Amygdala (tissue), 56 donors: ENCODE results near the gene LMAN2L.
A peak's percentile ranks its signal among the peaks of the same experiment; 100 is the strongest.

Experiments used
- DNase-seq, 56 donors: peaks; one replicate each; lab custom pipeline; 2025; lab: John Stamatoyannopoulos, UW

LMAN2L gene

DNA sequence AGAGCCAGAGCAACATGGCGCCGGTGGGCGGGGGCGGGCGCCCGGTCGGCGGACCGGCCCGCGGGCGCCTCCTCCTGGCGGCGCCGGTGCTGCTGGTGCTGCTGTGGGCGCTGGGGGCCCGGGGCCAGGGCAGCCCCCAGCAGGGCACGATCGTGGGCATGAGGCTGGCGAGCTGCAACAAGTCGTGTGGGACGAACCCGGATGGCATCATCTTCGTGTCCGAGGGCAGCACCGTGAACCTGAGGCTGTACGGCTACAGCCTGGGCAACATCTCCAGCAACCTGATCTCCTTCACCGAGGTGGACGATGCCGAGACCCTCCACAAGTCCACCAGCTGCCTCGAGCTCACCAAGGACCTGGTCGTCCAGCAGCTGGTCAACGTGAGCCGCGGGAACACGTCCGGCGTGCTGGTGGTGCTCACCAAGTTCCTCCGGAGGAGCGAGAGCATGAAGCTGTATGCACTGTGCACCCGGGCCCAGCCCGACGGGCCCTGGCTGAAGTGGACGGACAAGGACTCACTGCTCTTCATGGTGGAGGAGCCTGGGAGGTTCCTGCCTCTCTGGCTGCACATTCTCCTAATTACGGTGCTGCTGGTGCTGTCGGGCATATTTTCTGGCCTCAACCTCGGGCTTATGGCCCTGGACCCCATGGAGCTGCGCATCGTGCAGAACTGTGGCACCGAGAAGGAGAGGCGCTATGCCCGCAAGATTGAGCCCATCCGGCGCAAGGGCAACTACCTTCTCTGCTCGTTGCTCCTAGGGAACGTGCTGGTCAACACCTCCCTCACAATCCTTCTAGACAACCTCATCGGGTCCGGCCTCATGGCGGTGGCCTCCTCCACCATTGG is 21.3 kb upstream of the LMAN2L start:
- peak in 11 of 56 donors; percentile 12 to 76 (median 53) for DNase-seq

DNA sequence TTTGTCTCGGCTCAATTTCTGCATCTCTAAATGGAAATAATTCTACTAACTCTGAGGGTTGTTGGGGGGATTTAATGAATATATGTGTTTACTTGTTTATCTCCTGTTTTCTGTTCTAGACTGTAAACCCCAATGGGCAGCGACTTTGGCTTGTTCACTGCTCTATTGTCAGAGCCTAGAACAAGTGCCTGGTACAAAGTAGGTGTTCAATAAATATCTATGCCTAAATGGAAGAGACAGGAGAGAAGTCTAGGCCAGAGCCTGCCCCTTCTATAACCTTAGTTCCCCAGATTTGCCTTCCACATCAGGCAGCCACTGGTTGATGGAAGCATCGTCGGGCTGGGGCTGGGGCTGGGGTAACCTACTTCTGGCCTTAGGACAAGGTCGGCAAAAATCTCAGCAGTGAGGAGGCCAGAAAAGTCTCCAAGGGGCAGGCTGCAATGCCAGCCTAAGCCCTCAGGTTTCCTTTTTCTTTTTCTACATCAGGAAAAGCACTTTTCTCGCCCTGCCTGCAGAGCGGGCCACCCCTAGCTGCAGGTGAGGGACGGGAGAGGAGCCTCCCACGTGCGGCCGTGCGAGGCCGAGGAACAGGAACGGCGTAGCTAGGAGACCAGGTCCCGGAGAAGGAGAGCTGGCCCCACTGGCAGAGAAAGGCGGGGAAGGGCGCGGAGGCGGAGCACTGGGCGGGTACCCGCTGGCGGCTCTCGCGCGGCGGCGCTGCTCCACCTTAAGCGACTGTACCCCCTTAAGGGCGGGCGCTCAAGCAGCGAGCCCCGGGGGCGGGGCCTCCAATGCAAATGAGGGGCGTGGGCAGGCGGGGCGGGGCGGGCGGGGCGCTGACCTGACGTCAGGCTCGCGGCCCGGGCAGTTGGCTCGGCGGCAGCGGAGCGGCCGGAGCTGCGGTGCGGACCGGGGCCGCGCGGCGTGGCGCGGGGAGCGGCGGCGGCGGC is 20.4 kb upstream of the LMAN2L start, which contains the start of gene CNNM4:
Gene CNNM4, plus strand, starts transcription at position 867 of the 950 bp plus-strand sequence. CDS start 98 bp downstream, outside the sequence.
- DNase-seq = peak in 54 of 56 donors; percentile 46 to 95 (median 88)

DNA sequence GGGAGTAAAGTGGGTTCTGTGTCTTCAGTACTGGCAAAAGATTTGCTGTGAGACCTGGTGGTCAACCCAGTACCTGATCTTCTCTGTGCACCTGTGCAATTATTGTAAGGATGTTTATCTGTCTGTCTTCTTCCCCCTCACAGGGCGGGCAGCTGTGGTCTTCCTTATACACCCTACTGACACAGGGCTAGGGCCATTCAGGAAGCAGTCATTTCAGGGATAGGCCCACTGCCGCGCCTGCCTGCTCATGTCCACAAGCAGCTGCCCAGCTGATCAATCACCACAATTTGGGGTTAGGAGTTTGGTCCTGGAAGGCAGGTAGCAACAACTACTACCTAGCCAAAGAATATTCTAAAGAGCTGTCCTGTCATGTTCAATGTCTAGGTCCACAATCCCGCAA is 19.7 kb upstream of the LMAN2L start:
- DNase-seq = no peak

DNA sequence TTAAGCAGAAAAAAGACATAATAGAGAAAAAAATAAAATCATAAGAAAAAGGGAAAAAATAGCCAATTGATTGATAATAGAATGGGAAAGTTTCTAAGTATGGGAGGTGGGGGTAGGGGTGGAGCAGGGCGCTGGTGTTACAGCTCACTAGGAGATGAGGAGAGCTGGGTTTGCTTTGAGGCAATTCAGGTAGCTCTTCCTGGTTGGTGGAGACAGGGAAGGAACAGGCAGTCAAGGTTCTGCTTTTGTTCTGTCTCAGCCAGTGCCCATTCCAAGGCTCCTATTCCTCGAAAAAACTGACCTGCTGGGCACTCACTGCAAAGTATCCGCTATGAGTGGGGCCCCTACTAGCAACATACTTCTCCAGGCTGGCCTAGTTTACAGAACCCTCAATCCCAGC is 19.1 kb upstream of the LMAN2L start:
- DNase-seq = no peak

DNA sequence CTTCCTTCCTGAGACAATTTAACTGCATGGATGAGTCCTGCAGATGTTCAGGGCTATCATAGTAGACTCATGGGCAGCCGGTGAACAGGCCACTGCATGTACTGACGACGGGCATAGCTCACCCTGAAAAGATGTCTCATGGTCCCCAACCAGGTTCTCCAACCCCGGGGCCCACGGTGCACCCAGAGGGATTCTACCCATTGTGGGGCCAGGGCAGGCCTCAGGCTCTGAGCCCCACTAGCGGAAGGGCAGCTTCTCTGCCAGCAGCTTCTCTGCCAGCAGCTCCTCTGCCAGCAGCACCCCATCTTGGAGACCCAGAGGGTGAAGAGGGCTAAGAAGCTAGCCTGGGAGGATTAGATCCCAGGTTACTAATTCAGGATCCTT is 17.6 kb upstream of the LMAN2L start:
- no peak for DNase-seq

DNA sequence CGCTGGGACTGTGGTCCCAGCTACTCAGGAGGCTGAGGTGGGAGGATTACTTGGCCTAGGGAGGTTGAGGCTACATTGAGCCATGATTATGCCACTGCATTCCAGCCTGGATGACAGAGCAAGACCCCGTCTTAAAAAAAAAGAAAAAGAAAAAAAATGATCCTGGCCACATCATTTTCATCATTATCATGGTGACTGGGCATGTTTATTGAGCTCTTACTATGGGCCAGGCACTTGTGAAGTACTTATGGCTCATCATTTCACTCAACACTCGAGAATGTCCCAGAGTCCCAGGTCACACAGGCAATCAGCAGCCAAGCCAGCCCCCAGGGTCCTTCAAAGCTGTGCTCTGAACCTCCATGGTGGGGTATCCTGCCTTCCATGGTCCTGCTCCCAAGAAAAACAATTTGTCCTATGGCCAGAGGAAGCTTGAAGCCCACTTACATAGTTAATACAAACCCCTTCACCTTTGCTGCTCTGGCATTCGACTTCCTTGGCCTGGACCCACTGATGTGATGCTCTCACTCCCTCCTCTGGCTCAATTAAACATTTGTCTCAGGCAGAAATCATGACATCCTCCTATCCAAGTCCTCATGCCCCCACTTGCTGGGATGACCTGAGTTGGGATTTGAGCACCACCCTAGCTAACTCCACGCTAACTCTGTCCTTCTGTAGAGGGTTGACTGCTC is 17.1 kb upstream of the LMAN2L start:
- no peak for DNase-seq

DNA sequence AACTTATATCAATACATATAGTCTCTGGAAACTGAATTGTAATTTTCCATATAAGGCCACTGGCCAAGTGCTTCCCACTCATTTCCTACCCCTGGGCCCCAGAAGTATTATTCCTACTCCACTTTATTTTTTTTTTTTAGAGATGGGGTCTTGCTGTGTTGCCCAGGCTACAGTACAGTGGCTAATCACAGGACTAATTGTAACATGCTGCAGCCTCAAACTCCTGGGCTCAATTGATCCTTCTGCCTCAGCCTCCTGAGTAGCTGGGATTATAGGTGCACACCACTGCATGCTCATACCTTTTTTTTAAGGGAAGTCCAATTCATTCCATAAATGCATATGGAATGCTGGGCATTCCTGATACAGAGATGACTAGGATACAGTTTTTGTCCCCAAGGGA is 14.5 kb upstream of the LMAN2L start:
- DNase-seq = no peak

DNA sequence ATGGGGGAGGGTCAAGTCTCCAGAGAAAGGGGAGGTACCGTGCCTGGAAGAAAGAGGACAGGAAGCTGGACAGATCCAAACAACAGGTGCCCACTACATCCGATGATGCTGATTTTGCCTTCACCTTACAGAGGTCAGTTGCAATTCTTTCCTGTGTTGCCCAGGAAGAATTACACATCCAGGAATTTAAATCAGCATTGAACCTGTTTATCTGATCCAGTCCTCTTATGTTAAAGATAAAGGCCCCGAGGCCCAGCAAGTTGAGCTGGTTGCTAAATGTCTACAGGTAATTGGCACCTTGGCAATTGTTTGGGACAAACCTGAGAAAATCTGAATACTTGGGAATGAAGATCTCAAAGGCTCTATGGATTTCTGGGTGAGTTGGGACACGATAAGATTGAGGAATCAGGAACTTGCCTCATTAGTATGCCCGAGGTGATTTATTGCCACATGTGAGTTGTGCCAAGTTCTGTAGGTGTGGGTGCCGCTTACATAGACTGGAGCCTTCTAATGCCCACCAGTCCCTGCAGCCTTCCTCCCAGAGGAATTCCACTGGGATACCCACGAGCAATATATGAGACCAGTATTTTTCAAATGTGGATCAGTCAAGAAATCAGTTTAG is 13.9 kb upstream of the LMAN2L start:
- DNase-seq = no peak

DNA sequence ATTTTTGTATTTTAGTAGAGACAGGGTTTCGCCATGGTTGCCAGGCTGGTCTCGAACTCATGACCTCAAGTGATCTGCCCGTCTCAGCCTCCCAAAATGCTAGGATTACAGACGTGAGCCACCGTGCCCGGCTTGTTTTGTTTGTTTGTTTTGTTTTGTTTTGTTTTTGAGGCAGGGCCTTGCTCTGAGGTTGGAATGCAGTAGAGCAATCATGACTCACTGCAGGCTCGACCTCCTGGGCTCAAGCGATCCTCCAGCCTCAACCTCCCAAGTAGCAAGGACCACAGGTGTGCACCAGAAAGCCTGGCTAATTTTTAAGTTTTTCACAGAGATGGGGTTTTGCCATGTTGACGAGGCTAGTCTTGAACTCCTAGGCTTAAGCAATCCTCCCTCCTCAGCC is 11.9 kb upstream of the LMAN2L start:
- no peak for DNase-seq

DNA sequence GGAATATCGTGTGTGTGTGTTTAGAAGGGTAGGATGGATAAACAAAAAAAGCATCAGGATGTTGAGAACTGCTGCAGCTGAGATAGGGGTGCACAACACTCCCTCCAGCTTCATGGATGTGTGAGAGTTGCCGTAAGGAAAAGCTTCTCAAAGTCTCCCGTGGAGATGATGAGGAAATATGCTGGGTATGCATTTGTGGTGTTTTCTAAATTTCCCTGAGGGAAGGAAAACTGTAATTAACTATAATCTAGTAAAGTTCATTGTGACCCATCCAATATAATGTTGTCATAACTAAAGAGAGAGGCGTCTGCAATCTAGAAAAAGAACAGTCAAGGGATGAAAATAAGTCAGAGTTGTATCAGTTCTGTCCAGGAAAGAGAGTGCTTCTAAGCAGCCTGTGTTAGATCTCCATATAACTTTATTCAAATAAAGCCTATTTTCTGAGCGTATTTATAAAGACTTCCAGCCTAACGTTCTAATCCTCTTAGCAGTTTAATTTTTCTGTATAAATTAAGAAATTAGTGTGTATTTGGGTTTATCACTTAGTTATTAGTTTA is 7.3 kb upstream of the LMAN2L start:
- no peak for DNase-seq

DNA sequence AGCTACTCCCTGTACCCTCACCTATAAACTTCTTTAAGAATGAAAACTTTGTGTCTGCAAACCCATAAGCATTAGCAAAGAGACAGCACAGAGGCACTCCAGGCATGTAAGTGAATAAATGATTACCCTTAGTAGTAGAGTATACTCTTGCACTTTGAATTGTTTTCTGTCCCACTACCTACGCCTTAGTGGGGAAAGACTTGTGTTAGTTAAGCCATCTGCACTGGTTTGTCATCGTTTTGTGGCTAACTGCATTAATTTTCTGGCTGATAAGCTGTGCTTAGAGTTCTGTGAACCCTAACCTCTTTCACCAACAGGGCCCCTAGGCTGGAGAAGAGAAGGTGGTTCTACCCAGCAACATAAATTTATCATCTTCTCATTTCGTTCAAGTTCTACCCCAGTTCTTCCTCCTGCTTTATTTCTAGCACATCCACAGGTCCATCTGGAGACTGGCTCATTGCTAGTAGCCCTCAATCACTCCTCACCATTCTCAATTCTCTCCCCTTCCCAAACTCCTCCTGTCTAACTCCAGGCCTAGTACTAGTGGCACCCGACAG is 710 bp downstream of the LMAN2L start:
- DNase-seq = no peak

DNA sequence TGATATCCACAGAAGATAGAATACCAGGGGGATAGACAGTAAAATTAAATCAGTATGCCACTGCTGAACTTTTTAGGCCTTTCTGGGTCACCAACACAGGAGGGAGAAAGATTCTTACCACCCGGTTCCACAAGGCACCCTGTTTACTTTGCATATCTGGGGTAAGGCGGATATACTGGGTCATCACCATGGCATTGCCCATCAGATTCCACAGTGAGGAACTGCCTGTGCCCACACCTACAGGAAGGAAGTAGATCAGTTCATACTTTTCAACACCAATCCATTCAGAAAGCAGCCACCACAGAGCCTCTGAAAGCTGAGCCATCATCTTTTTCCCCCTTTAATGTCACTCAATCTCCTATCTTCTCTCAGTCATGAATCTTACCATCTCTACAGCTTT is 2.0 kb downstream of the LMAN2L start:
- DNase-seq = no peak

DNA sequence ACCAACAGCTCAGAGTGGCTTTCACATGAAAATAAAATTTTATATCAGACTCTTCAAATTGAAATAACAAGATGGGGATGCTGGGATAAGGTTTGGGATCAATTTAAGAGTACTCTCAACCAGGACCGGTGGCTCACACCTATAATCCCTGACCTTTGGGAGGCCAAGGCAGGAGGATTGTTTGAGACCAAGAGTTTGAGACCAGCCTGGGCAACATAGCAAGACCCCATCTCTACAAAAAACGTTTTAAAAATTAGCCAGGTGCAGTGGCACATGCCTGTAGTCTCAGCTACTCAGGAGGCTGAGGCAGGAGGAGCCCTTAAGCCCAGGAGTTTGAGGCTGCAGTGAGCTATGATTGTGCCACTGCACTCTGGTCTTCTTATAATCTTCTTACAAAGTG is 2.6 kb downstream of the LMAN2L start:
- DNase-seq = no peak

DNA sequence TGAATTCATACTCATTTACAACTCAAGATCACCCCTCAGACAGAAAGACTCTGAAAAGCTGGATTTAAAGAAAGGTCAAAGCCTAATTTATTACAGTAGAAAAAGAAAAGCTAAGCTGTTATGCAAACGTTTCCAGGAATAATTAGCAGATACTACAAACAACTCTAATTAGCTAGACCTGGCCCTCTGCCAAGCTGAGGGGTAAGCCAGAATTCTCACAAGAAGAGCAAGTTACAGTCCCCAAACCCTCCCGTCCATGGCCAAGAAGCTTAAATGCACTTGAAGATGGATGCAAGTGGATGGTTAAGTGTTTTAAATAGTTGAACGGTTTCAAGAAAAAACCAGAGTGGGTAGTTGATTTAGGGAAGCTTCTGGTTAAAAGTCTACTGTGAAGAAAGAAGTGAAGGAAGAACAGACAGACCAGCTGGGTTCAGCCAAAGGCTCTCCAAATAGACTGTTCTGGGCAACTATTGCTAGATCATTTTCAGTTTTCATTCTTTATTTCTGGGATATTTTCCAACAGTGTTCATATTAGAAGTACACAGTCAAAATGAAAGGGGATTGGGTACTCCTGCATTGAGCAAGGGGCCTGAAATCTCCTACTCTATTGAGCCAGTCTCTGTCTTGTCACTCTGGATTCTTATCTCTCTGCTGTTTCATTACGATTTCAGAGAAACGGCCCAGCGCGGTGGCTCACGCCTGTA is 4.8 kb downstream of the LMAN2L start:
- peak in 10 of 56 donors; percentile 6 to 43 (median 19) for DNase-seq

DNA sequence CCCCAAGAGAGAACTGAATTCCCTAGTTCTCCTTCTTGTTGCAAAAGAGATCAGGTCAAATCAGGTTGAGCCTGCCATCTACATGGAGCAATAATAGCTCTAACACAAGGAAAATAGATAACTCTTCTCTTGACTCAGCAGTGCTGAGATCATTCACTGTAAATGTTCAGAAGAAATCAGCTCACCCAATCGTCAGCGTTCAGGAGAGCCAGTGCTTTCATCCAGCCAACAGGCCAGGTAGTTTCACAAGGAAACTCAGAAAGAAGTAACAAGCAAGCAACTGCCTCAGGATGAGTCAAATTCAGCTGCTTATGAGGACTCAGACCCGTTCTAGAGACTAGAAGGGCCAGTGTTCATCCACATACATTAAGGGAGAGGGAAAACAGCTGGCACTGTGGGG is 5.9 kb downstream of the LMAN2L start:
- DNase-seq = no peak

DNA sequence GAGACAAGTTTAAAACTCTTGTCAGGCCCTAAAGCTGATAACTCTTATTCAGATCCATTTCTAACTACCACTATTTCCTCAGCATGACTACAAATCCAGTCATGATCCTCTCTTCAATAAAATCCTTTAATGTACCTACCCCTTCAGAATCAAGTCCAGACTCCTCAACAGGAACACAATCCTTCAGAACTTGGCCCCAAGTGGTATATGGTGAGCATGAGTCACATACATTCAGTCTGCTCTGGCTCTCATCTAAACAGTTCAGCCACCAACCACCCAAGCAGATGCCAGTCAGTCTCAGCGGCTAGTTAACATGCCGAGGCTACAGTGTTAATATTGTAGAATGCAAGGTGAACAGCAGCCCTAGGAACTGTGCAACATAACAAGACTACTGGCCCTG is 9.7 kb downstream of the LMAN2L start:
- no peak for DNase-seq

DNA sequence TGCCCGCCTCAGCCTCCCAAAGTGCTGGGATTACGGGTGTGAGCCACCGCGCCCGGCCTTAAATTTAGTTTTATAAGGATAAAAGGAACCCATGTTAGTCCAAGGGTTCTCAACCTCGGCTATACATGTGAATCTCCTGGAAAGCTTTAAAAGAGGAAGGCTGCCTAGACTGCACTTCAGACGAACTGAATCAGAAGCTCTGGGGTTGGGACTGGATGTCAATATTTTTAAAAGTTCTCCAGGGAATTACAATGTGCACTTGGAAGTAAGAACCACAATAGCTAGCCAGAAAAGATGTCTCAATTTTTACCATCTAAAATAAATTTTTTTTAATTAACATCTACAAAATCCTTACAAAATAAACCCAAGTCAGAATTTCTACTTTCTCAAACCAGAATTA is 10.1 kb downstream of the LMAN2L start:
- DNase-seq = no peak

DNA sequence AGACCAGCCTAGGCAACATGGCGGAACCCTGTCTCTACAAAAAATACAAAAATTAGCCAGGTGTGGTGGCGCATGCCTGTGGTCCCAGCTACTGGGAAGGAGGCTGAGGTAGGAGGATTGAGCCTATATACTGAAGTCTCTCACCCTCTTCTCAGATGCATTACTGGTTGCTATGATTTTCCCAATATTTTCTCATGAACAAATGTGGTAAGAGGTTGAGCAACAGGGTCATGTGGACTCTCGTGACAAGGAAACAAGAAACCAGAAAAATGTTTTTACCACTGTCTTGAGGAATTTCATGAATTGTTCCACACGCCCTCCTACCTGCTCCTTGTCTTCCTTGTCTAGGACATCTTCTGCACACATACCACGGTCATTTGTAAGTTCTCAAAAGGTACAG is 12.4 kb downstream of the LMAN2L start:
- DNase-seq = no peak

DNA sequence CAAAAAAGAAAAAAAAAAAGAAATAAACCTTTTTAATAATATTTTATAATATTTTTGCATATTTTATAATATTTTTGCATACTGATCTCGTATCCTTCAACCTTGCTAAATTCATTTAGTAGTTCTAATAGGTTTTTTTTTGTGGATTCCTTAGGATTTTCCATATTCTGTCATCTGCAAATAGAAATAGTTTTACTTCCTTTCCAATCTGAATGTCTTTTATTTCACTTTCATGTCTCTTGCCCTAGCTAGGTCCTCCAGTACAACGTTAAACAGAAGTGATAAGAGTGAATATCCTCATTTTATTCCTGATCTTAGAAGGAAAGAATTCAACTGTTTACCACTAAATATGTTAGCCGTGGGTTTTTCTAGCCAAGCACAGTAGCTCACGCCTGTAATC is 13.7 kb downstream of the LMAN2L start:
- DNase-seq = no peak
